ENCODE measurements around the gene MRGPRE.

The MRGPRE gene

GRCh38 chr11:3196161-3197043 is 35.8 kb downstream of the MRGPRE start:
- DNase-seq: no peak

DNA sequence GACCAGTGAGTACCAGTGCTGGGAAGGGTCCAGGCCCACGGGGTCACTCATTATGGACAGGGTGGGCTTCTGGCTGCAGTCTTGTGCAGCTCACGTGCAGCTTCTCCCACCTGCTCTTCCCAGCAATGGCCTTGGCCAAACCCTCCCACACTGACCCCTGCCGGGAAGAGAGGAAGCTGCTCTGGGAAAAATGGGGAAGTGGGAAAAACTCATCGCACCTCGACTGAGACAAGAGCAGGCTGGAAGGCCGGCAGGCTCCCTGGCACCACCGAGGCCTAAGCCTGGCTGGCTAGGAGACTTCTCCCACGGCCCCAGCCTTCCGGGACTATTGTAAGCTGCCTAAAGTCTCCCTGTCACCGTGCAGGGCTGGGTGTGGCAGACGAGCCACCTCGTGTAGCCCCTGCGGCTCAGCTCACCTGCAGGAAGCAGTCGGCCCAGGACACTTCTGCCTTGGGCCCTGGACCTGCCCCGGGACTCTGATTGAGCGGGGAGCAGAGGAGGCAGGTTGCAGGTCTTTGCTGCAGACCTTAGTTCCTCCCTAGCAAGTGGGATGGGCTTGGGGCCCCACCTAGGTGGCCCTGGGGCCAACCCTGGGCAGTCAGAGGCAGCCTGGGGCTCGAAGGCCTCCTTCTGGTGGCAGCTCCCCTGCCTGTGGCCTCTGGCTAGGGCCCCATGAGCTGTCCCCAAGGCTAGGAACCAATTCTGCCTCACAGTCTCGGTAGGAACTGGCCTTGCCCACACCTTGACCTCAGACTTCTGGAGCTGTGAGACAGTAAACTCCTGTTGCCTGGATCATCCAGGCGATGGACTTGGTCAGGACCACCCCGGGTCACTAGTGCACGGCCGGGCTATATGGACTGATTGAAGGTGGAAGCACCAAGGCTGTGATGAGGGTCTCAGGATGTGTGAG is 36.7 kb downstream of the MRGPRE start:
- no peak for DNase-seq

GRCh38 chr11:3194016-3194816 is 38.0 kb downstream of the MRGPRE start:
- DNase-seq: no peak

GRCh38 chr11:3193373-3194015 is 38.7 kb downstream of the MRGPRE start:
- no peak for DNase-seq

- DNase-seq: no peak
Observed at GRCh38 chr11:3192511-3193372, 39.5 kb downstream of the MRGPRE start.

DNA sequence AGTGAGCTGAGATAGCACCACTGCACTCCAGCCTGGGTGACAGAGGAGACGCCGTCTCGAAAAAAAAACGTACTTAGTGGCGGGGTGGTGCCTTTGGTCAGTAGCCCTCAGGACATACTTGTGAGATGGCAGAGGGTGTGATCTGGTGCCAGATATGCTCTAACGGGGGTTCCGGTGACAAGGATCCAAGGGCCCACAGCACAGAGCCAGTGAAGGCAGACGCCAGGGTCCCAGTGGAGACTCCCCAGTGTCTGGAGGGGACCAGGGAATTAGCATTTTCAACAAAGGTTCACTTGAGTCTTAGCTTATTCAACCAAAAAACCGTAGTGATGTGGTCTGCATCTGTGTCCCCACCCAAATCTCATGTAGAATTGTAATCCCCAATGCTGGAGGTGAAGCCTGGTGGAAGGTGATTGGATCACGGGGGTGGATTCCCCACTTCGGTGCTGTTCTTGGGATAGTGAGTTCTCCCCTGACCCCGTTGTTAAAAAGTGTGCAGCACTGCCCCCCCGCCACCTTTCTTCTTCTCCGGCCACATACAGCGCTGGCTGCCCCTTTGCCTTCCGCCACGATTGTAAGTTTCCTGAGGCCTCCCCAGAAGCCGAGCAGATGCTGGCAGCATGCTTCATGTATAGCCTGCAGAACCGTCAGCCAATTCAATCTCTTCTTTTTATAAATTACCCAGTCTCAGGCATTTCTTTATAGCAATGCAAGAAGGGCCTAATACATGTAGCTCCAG is 40.5 kb downstream of the MRGPRE start:
- no peak for DNase-seq

DNA sequence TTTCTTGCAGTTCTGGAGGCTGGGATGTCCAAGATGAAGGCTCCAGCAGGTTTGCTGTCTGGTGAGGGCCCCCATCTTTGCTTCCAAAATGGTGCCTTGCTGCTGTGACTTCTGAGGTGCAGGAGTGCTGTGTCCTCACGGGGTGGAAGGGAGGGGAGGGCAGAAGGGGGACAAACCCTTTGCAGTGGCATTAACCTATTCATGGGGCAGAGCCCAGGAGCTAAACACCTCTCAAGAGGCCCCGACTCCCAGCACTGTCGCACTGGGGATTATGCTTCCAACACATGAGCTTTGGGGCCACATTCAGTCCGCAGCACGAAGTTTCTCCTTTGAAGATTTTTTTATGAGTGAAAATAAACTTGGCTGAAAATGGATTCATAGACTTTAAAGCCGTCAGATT is 41.6 kb downstream of the MRGPRE start:
- DNase-seq: no peak

DNA sequence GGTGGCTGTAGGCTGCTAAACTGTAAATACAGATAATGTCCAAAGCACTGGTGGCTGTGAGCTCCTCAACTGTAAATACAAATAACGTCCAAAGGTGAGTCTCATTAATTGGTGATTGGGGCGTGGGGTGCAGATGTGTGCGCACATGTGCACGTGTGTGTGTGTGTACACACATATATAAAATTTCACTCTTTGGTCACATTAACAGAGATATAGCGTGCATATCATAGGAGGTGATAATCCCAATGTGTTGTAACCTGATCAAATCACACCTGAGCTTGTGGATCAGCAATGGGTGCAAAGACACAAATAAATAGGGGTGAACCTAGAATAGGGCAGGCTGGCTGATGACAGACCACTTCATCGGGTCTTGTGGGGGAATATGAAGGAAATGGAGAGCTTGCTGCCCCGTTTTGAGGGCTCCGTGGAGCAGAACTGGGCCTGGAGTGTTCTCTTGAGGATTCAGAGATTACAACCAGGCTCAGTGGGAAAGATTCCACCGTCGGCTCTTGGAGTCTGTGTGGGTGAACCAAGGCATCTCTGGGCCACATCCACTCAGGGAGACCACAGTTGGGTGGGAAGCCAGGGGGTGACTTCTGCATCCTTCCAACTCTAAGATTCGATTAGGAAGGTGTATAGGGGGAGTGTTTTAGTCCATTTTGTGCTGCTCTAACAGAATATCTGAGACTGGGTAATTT is 42.2 kb downstream of the MRGPRE start:
- DNase-seq: no peak

DNA sequence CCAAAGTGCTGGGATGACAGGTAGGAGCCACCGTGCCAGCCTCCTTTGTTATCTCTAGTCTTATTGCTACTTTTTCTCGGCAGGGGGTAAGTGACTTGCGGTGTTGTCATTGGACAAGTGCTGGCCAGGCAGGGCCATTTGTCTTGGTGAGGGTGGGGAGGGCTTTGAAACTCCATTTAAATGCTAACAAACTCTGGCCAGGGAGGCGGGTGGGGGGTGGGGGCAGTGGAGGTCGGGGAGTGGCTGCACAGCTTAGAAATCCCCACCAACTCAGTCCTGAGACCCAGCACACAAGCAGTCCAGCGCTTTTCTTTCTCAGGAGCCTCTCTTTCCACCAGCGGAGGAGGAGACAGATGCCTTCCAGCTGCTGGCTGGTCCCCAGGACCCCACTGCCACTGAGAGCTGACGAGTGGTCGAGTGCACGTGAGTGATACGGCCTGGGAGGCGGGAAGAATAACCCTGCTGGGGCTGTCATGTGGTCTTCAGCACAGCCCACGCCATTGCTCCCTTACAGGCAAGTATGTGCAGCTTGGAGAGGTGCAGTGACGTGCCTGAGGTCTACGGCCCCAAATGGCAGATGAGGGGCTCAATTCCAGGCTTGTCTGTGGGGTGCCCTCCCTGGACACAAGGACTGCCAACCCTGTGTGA is 42.9 kb downstream of the MRGPRE start:
- DNase-seq: no peak

DNA sequence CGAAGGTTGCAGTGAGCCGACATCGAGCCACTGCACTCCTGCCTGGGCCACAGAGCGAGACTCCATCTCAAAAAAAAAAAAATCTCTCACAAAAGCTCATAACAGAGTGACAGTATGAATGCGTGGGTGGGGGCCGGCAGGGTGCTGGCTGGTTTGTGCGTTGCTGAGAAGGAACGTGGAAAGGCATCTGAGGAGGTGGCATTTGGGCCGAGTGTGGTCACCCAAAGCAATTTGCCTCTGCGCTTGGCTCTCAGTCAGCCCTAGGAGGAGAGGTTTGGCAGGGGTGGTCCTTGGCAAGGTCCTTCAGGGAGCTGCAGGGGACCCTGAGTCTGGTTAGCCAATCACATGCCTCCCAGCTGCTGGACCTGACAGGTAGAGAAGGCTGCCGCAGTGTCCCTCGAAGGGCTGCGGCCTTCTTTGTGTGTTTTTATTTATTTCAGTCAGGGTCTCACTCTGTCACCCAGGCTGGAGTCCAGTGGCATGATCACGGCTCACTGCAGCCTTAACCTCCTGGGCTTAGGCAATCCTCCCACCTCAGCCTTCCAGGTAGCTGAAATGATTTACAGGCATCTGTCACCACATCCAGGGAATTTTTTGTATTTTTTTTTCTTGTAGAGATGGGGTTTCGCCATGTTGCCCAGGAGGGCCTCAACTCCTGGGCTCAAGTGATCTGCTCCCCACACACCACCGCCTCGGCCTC is 43.6 kb downstream of the MRGPRE start:
- no peak for DNase-seq

GRCh38 chr11:3186166-3186953 is 45.9 kb downstream of the MRGPRE start:
- no peak for DNase-seq

GRCh38 chr11:3184732-3185347 is 47.4 kb downstream of the MRGPRE start:
- DNase-seq: no peak

- no peak for DNase-seq
Observed at GRCh38 chr11:3183523-3183922, 48.7 kb downstream of the MRGPRE start.

- no peak for DNase-seq
Observed at GRCh38 chr11:3182462-3182852, 49.8 kb downstream of the MRGPRE start.

GRCh38 chr11:3181725-3182461 is 50.3 kb downstream of the MRGPRE start:
- DNase-seq: no peak

- no peak for DNase-seq
Observed at GRCh38 chr11:3180869-3181268, 51.3 kb downstream of the MRGPRE start.

- no peak for DNase-seq
Observed at GRCh38 chr11:3178349-3178748, 53.9 kb downstream of the MRGPRE start.

All from hematopoietic multipotent progenitor cell treated with erythropoietin and hydrocortisone succinate and interleukin-3 and kit ligand, for 6 days (in vitro differentiated cells).